Measurements from ENCODE around the gene NTM.

NTM gene

DNA sequence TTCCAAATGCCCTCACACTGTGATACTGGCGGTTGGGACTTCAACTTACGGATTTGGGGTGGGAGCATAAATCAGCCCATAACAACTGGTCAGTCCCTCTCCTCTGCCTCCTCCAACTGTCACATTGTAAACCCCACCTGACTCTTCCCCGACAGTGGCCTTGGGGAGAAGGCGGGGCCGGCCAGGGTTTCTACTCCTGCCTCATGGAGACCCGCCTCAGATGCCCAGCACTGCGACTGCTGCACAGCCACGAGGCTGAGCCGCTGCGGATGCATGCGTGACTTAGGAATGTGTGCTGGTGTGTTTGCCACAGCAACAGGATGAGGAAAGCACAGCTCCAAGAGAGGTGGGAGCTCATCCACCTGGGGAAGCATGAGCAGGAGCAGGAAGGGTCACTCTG, 914.2 kb downstream of the NTM start:
- Histone ChIP-seq H3K27ac (ENCODE audit: low read depth, low read length) (no peak overlapping the region), H3K9me2 (replicated peaks; ENCODE audit: control insufficient read depth, low read length) (no peaks in the 10 kb centered on the region), H3K27me3 (ENCODE audit: control insufficient read depth, low read length) (no peaks in the 10 kb centered on the region), H3K4me3 (ENCODE audit: low read length) (no peak overlapping the region), H3K4me1 (ENCODE audit: control insufficient read depth, low read length) (no peaks in the 10 kb centered on the region), H3K36me3 (ENCODE audit: control insufficient read depth, low read length) (no peaks in the 10 kb centered on the region), H3K9me3 (ENCODE audit: control insufficient read depth, insufficient read depth, low read length) (peaks cover 3% of the 10 kb centered on the region; the same call in 1 of the 2 replicates), H3K4me2 (ENCODE audit: low read length) (no peak overlapping the region), H3F3A (ENCODE audit: control insufficient read depth, insufficient read depth) (no peaks in the 10 kb centered on the region), H3K79me2 (ENCODE audit: control insufficient read depth, low read length) (no peaks in the 10 kb centered on the region), H4K20me1 (ENCODE audit: control insufficient read depth, insufficient read depth, low read depth, low read length) (no peaks in the 10 kb centered on the region)
- no peak for TF ChIP-seq EZH2phosphoT487 (IDR thresholded peaks at IDR 0.05; ENCODE audit: borderline replicate concordance, low read length)
- TF ChIP-seq, protein P1, sequence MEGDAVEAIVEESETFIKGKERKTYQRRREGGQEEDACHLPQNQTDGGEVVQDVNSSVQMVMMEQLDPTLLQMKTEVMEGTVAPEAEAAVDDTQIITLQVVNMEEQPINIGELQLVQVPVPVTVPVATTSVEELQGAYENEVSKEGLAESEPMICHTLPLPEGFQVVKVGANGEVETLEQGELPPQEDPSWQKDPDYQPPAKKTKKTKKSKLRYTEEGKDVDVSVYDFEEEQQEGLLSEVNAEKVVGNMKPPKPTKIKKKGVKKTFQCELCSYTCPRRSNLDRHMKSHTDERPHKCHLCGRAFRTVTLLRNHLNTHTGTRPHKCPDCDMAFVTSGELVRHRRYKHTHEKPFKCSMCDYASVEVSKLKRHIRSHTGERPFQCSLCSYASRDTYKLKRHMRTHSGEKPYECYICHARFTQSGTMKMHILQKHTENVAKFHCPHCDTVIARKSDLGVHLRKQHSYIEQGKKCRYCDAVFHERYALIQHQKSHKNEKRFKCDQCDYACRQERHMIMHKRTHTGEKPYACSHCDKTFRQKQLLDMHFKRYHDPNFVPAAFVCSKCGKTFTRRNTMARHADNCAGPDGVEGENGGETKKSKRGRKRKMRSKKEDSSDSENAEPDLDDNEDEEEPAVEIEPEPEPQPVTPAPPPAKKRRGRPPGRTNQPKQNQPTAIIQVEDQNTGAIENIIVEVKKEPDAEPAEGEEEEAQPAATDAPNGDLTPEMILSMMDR (IDR thresholded peaks at IDR 0.05; ENCODE audit: low read depth, low read length, poor library complexity, severe bottlenecking), result no peak

DNA sequence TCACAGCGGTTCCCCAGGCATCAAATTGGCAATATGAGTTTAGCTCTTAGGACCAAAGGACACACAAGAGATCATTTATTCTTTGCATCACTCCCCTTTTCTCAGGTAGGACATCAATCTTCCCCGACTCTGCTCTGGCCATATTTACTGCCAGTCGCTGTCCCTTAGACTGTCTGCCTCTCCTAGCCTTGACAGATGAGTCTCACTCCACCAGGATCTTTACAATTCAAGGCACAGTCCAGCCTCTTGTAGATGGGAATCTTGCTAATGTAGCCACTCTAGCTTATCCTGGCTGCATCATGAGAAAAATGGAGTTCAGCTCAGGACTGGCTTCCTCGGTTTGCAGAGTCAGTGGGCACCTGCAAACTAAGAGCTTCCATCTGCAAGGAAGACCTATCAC, 915.2 kb downstream of the NTM start:
- H3K9me3 ChIP-seq (ENCODE audit: control insufficient read depth, insufficient read depth, low read length), result peaks cover 3% of the 10 kb centered on the region; the same call in 1 of the 2 replicates
- no peaks in the 10 kb centered on the region for H3K36me3 ChIP-seq (ENCODE audit: control insufficient read depth, low read length)
- no peaks in the 10 kb centered on the region for H3K4me1 ChIP-seq (ENCODE audit: control insufficient read depth, low read length)
- no peaks in the 10 kb centered on the region for H4K20me1 ChIP-seq (ENCODE audit: control insufficient read depth, insufficient read depth, low read depth, low read length)
- no peaks in the 10 kb centered on the region for H3K9me2 ChIP-seq (replicated peaks; ENCODE audit: control insufficient read depth, low read length)
- no peaks in the 10 kb centered on the region for H3K79me2 ChIP-seq (ENCODE audit: control insufficient read depth, low read length)
- no peaks in the 10 kb centered on the region for H3K27me3 ChIP-seq (ENCODE audit: control insufficient read depth, low read length)
- no peak overlapping the region for H3K4me2 ChIP-seq (ENCODE audit: low read length)
- no peak overlapping the region for H3K27ac ChIP-seq (ENCODE audit: low read depth, low read length)
- TF ChIP-seq, protein P1 (IDR thresholded peaks at IDR 0.05; ENCODE audit: low read depth, low read length, poor library complexity, severe bottlenecking), result no peak
- TF ChIP-seq EZH2phosphoT487 (IDR thresholded peaks at IDR 0.05; ENCODE audit: borderline replicate concordance, low read length), result no peak
- H3K4me3 ChIP-seq (ENCODE audit: low read length), result no peak overlapping the region
- H3F3A ChIP-seq (ENCODE audit: control insufficient read depth, insufficient read depth), result no peaks in the 10 kb centered on the region

- Histone ChIP-seq H3K4me2 (ENCODE audit: low read length) (no peak overlapping the region), H3K79me2 (ENCODE audit: control insufficient read depth, low read length) (no peaks in the 10 kb centered on the region), H3K36me3 (ENCODE audit: control insufficient read depth, low read length) (no peaks in the 10 kb centered on the region), H3F3A (ENCODE audit: control insufficient read depth, insufficient read depth) (no peaks in the 10 kb centered on the region), H3K27ac (ENCODE audit: low read depth, low read length) (no peak overlapping the region), H3K9me2 (replicated peaks; ENCODE audit: control insufficient read depth, low read length) (no peaks in the 10 kb centered on the region), H3K4me1 (ENCODE audit: control insufficient read depth, low read length) (no peaks in the 10 kb centered on the region), H3K4me3 (ENCODE audit: low read length) (no peak overlapping the region), H3K9me3 (ENCODE audit: control insufficient read depth, insufficient read depth, low read length) (peaks cover 3% of the 10 kb centered on the region; the same call in 1 of the 2 replicates), H3K27me3 (ENCODE audit: control insufficient read depth, low read length) (no peaks in the 10 kb centered on the region), H4K20me1 (ENCODE audit: control insufficient read depth, insufficient read depth, low read depth, low read length) (no peaks in the 10 kb centered on the region)
- no peak for TF ChIP-seq EZH2phosphoT487 (IDR thresholded peaks at IDR 0.05; ENCODE audit: borderline replicate concordance, low read length)
- TF ChIP-seq, protein P1 (IDR thresholded peaks at IDR 0.05; ENCODE audit: low read depth, low read length, poor library complexity, severe bottlenecking), result no peak
Measured at GRCh38 chr11:132286106-132286505, 915.7 kb downstream of the NTM start.
